Mesenchymal stem cell (in vitro differentiated cells and primary cell): ENCODE data around the gene TRAPPC10.

Source experiments
- DNase-seq: peaks from one replicate; pipeline ENCODE4 v3.0.0-alpha.2; 2013
- H2AFZ ChIP-seq: one replicate; pipeline ENCODE4 v1.6.1; 2013; ENCODE audit warnings: low read depth, mild to moderate bottlenecking, control low read depth, inconsistent platforms, low read length, moderate library complexity
- H2AK5ac ChIP-seq: 2 replicates; pipeline ENCODE4 v1.6.1; 2013; ENCODE audit warnings: low read length, moderate library complexity, mild to moderate bottlenecking, inconsistent platforms; ENCODE audit not compliant: severe bottlenecking
- H2BK120ac ChIP-seq: one replicate; pipeline ENCODE4 v1.6.1; 2013; ENCODE audit warnings: low read depth, mild to moderate bottlenecking, inconsistent platforms, low read length, moderate library complexity
- H2BK12ac ChIP-seq, 2 experiments: one replicate each; pipeline ENCODE4 v1.6.1; 2013; ENCODE audit warnings: inconsistent platforms in 2 of 2, low read length in 2 of 2, mild to moderate bottlenecking in 2 of 2, moderate library complexity in 2 of 2, control low read depth in 1 of 2
- H2BK15ac ChIP-seq: one replicate; pipeline ENCODE4 v1.6.1; 2013; ENCODE audit warnings: mild to moderate bottlenecking, low read depth, inconsistent platforms; ENCODE audit not compliant: poor library complexity, severe bottlenecking
- H2BK5ac ChIP-seq: 2 replicates; pipeline ENCODE4 v1.6.1; 2013; ENCODE audit warnings: low read depth, mild to moderate bottlenecking, low read length, control low read depth, inconsistent platforms; ENCODE audit not compliant: poor library complexity, severe bottlenecking
- H3K14ac ChIP-seq, 2 experiments: one replicate each; pipeline ENCODE4 v1.6.1; 2013; ENCODE audit warnings: inconsistent platforms in 2 of 2, low read length in 2 of 2, control low read depth in 1 of 2, mild to moderate bottlenecking in 1 of 2, moderate library complexity in 1 of 2
- H3K18ac ChIP-seq, 2 experiments: one replicate each; pipeline ENCODE4 v1.6.1; 2013; ENCODE audit warnings: inconsistent platforms in 2 of 2, low read length in 2 of 2, control low read depth in 1 of 2, low read depth in 1 of 2, mild to moderate bottlenecking in 1 of 2
- H3K23ac ChIP-seq, 2 experiments: one replicate each; pipeline ENCODE4 v1.6.1; 2013; ENCODE audit warnings: inconsistent platforms in 2 of 2, low read length in 2 of 2, mild to moderate bottlenecking in 2 of 2, moderate library complexity in 2 of 2, control low read depth in 1 of 2
- H3K27ac ChIP-seq: 2 replicates; pipeline ENCODE4 v1.5.1; 2013; ENCODE audit warnings: mild to moderate bottlenecking, moderate library complexity, low read length, control low read depth, inconsistent platforms; ENCODE audit not compliant: poor library complexity, severe bottlenecking
- H3K27me3 ChIP-seq, 2 experiments: 2 replicates each; pipeline versions ENCODE4 v1.6.1 to v1.7.0; 2013; ENCODE audit warnings: low read length in 2 of 2, mild to moderate bottlenecking in 2 of 2, moderate library complexity in 2 of 2, control low read depth in 1 of 2, inconsistent platforms in 1 of 2; ENCODE audit not compliant: control insufficient read depth in 1 of 2, insufficient read depth in 1 of 2
- H3K36me3 ChIP-seq, 2 experiments: 2 replicates each; pipeline versions ENCODE4 v1.6.1 to v1.7.0; 2013; ENCODE audit warnings: low read length in 2 of 2, control low read depth in 1 of 2, inconsistent platforms in 1 of 2, low read depth in 1 of 2, mild to moderate bottlenecking in 1 of 2; ENCODE audit not compliant: insufficient read depth in 2 of 2, control insufficient read depth in 1 of 2
- H3K4ac ChIP-seq, 2 experiments: one replicate each; pipeline ENCODE4 v1.6.1; 2013; ENCODE audit warnings: inconsistent platforms in 2 of 2, low read length in 2 of 2, mild to moderate bottlenecking in 2 of 2, moderate library complexity in 2 of 2, control low read depth in 1 of 2, low read depth in 1 of 2
- H3K4me1 ChIP-seq: 2 replicates; pipeline ENCODE4 v1.6.1; 2013; ENCODE audit warnings: low read depth, low read length, control low read depth; ENCODE audit not compliant: control insufficient read depth, insufficient read depth
- H3K4me2 ChIP-seq: 2 replicates; pipeline ENCODE4 v1.6.1; 2013; ENCODE audit warnings: low read length, mild to moderate bottlenecking, inconsistent platforms; ENCODE audit not compliant: poor library complexity, severe bottlenecking
- H3K4me3 ChIP-seq, 2 experiments: 2 replicates each; pipeline versions ENCODE4 v1.5.1 to v1.7.0; 2013; ENCODE audit warnings: low read length in 2 of 2, mild to moderate bottlenecking in 2 of 2, control low read depth in 1 of 2, low read depth in 1 of 2; ENCODE audit not compliant: insufficient read depth in 1 of 2
- H3K79me1 ChIP-seq: replicated peaks from 2 replicates; pipeline ENCODE4 v1.6.1; 2013; ENCODE audit warnings: mild to moderate bottlenecking, control low read depth, low read length, inconsistent platforms; ENCODE audit not compliant: poor library complexity, severe bottlenecking
- H3K9ac ChIP-seq: 2 replicates; pipeline ENCODE4 v1.7.0; 2013; ENCODE audit warnings: mild to moderate bottlenecking, low read length, moderate library complexity
- H3K9me3 ChIP-seq: 2 replicates; pipeline ENCODE4 v1.7.0; 2013; ENCODE audit warnings: mild to moderate bottlenecking, low read length; ENCODE audit not compliant: control insufficient read depth
- H4K8ac ChIP-seq: one replicate; pipeline ENCODE4 v1.6.1; 2013; ENCODE audit warnings: inconsistent platforms, mild to moderate bottlenecking, low read length, moderate library complexity
- H4K91ac ChIP-seq: one replicate; pipeline ENCODE4 v1.6.1; 2013; ENCODE audit warnings: mild to moderate bottlenecking, low read length, inconsistent platforms
- WGBS: methylation state at CpG from one replicate; pipeline ENCODE4 v1.1.7; 2013; ENCODE audit warnings: mixed read lengths; 5-methylcytosine and 5-hydroxymethylcytosine counted together

Gene TRAPPC10

DNA sequence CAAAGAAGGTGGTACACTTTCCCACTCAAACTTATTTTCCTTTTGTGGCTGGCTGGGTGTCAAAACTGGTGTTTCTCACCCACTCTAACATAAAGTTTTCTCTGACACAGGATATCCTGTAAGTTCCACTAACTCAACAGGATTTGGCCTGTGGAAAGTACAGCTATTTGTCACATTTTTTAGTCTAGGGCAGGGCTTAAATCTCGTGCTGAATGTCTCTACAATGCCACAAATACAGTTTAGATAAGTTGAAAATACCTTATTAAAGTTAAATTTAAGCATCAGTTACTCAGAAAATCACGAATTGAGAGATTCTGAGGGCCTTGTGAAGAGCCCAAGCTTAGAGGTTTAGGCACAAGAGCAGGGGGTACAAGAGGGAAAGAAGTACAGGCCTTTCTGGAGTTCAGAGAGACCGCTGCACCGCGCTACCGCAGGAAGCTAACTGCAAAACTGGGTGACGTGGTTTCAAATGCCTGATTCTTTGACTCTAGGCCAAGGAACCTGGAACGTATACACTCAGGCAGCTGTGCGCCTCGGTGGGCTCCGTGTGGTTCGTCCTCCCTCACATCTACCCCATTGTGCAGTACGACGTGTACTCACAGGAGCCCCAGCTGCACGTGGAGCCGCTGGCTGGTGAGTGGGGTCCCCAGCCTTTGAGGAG, 71.7 kb downstream of the TRAPPC10 start:
- no peak overlapping the region for H2BK120ac ChIP-seq
- H3K23ac ChIP-seq: no peak overlapping the region
- H3K9ac ChIP-seq: no peak overlapping the region
- no peak overlapping the region for H3K18ac ChIP-seq
- H2AK5ac ChIP-seq: no peak overlapping the region
- H3K79me1 ChIP-seq: peaks cover 41% of the 10 kb centered on the region
- H4K91ac ChIP-seq: no peak overlapping the region
- H4K8ac ChIP-seq: no peak overlapping the region
- peaks cover 73 to 93% of the 10 kb centered on the region in 2 experiments for H3K36me3 ChIP-seq
- H3K4ac ChIP-seq: no peak overlapping the region
- H3K27me3 ChIP-seq: no peaks in the 10 kb centered on the region
- H2AFZ ChIP-seq: no peak overlapping the region
- no peak overlapping the region for H2BK15ac ChIP-seq
- 97% methylated on average over 15 of the region's 16 CpGs for WGBS
- no peak overlapping the region for H3K4me2 ChIP-seq
- DNase-seq: no peak
- no peak overlapping the region for H3K14ac ChIP-seq
- H3K27ac ChIP-seq: no peak overlapping the region
- H2BK5ac ChIP-seq: no peak overlapping the region
- no peak overlapping the region for H3K4me3 ChIP-seq
- H3K9me3 ChIP-seq: no peaks in the 10 kb centered on the region
- no peak overlapping the region for H2BK12ac ChIP-seq
- peaks cover 5% of the 10 kb centered on the region for H3K4me1 ChIP-seq

DNA sequence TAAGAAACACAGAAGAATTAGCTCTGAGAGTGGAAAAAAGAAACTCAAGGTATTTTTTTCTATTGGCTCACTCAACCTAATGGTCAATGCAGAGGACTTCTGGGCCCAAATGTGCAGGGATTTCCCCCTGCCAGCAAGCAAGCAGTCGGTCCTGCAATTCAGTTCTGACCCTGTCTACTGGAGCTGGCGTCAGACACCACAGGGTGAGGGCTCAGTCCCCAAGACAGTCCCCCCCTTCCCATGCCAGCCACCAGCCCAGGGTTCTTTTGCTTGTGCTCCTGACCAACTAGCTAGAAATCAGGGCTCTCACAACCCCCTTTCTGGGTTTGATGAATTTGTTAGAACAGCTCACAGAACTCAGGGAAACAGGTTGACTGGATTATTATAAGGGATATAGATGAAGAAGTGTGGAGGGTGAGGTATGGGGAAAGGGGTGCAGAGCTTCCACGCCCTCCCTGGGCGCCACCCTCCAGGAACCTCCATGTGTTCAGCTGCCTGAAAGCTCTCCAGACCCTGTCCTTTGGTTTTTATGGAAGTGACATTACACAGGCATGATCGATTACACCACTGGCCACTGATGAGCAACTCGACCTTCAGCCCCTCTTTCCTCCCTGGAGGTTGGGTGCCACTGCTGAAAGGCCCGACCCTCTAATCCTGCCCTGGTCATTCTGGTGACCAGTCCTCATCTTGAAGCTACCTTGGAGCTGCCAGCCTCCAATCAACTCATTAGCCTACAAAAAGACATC, 72.6 kb downstream of the TRAPPC10 start:
- peak; percentile 4 for DNase-seq
- H3K4me2 ChIP-seq: no peak overlapping the region
- no peak overlapping the region for H2BK12ac ChIP-seq
- H3K14ac ChIP-seq: no peak overlapping the region
- no peak overlapping the region for H2AK5ac ChIP-seq
- no peak overlapping the region for H2BK15ac ChIP-seq
- H3K4ac ChIP-seq: no peak overlapping the region
- no peak overlapping the region for H3K4me3 ChIP-seq
- H4K91ac ChIP-seq: no peak overlapping the region
- no peak overlapping the region for H3K9ac ChIP-seq
- H3K18ac ChIP-seq: no peak overlapping the region
- H3K36me3 ChIP-seq: peaks cover 69 to 93% of the 10 kb centered on the region in 2 experiments
- H2AFZ ChIP-seq: no peak overlapping the region
- peaks cover 38% of the 10 kb centered on the region for H3K79me1 ChIP-seq
- no peak overlapping the region for H2BK120ac ChIP-seq
- H2BK5ac ChIP-seq: no peak overlapping the region
- H4K8ac ChIP-seq: no peak overlapping the region
- H3K4me1 ChIP-seq: peaks cover 13% of the 10 kb centered on the region
- no peaks in the 10 kb centered on the region for H3K9me3 ChIP-seq
- no peak overlapping the region for H3K27ac ChIP-seq
- no peak overlapping the region for H3K23ac ChIP-seq
- WGBS: 92% methylated on average over 7 of the region's 7 CpGs
- H3K27me3 ChIP-seq: no peaks in the 10 kb centered on the region

DNA sequence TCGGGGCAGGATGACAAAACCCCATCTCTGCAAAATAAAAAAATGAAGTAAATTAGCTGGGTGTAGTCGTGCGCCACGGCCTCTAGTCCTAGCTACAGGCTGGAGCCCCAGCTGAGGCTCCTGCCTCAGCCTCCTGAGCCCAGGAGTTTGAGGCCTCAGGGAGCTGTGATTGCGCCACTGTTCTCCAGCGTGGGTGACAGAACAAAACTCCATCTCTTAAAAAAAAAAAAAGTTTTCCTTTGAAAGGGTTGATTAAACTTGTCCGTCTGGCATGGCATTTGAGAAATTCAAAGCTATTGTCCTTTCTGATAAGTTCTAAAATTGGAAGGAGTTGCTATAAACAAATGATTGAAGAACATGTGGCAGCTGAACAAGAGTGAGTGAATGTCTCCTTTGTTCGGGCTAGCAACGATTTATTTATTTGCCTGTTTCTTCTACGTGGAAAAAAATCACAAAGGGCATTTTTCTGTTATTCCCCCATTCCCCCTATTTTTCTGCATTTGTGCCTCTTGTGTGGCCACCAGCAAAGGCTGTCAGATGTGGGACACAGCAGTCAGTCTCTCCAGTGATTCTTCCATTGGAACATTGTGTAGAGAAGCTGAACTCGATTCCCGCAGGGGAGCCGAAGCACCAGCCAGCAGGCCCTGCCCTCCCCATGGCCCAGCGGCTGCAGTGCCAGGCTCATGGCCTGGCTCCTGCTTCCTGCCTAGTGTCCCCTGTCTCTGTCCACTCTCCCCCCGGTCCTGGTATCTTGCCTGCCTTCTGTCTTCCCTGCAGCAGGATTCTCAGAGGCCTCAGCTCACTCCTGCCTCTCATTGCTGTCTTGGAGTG, 73.6 kb downstream of the TRAPPC10 start:
- Histone ChIP-seq H3K4me2 (no peak overlapping the region), H3K14ac (no peak overlapping the region), H2BK120ac (no peak overlapping the region), H2BK12ac (no peak overlapping the region), H3K4ac (no peak overlapping the region), H3K27ac (no peak overlapping the region), H2BK15ac (no peak overlapping the region), H3K9ac (no peak overlapping the region), H3K18ac (no peak overlapping the region), H2AK5ac (no peak overlapping the region), H4K91ac (no peak overlapping the region), H3K36me3 (peaks cover 70 to 93% of the 10 kb centered on the region in 2 experiments), H2AFZ (no peak overlapping the region), H2BK5ac (no peak overlapping the region), H3K23ac (no peak overlapping the region), H3K4me3 (no peak overlapping the region), H3K27me3 (no peaks in the 10 kb centered on the region), H3K79me1 (peaks cover 42% of the 10 kb centered on the region), H3K4me1 (peaks cover 17% of the 10 kb centered on the region), H4K8ac (no peak overlapping the region), H3K9me3 (no peaks in the 10 kb centered on the region)
- WGBS: 95% methylated on average over 15 of the region's 15 CpGs
- no peak for DNase-seq
